T-helper 2 cell treated with Interferon-gamma antibody and Interleukin-4, amounts not matched to agents 100 ng/mL and 5 ng/mL, for 36 hours (primary cell): ENCODE data around the gene EFCAB3. TPM values are rescaled to one million over a fixed set of nuclear protein-coding genes. Genes with fewer than 3 reads are reported as not detected.
"Not testable (repeated sequence)": the region's sequence is repeated elsewhere in the genome, so short reads cannot be mapped to it uniquely, and the experiment has no call there.

Source experiments
- intact Hi-C: fragments of 100-400 bp; cut with micrococcal nuclease; formaldehyde crosslinking; loops from one replicate; pipeline ENCODE4 v1.15.1; 2023
- total RNA-seq: library from RNA; stranded (reverse); gene quantifications from 2 replicates; pipeline ENCODE4 v1.2.3, GENCODE V29; 2022

Gene EFCAB3
- total RNA-seq, 1 donor from 2014 or later = not detected

DNA sequence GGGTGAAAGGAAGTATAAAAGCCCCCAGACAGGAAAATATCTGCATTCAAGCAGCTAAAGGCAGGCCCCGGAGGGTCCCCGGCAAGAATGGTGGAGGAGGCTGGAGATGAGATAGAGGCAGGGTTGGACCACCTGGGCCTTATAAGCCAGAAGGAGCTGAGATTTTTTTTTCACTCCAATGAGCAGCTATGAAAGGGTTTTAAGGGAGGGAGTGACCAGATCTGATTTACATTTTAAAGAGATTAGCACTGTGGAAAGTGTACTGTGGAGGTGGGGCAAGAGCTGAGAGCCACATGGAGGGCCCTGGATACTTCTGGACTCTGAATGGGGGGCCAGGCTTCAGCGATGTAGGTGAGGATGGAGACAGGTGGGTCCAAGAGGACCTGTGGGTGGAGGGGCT is 84.1 kb downstream of the EFCAB3 start:
- intact Hi-C loops = not testable (repeated sequence)

DNA sequence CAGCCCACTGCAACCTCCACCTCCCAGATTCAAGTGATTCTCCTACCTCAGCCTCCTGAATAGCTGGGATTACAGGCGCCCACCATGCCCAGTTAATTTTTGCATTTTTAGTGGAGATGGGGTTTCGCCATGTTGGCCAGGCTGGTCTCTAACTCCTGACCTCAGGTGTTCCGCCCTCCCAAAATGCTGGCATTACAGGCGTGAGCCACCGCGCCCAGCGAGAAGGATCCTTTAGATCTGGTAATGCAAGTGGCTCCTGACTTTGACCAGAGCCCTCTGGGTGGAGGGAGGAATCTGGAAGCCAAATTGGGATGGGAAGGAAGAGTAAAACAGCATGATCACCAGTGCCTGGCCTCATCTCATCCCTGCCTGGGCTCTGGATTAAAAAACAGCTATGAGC is 84.9 kb downstream of the EFCAB3 start:
- intact Hi-C loops = not testable (repeated sequence)

Other genes with a start within 250 kb of the EFCAB3 start
- 22.6 and 23.4 TPM in 2 replicates for gene METTL2A, start 43.3 kb downstream of the EFCAB3 start, total RNA-seq
- 41.7 and 45.4 TPM in 2 replicates for gene TLK2, start 98.3 kb downstream of the EFCAB3 start, total RNA-seq
- 0.70 and 0.73 TPM in 2 replicates for gene MRC2, start 247.1 kb downstream of the EFCAB3 start, total RNA-seq